Urinary bladder (tissue), 4 donors: ENCODE results near the gene ACAP3. TPM values are rescaled to one million over a fixed set of nuclear protein-coding genes. Genes with fewer than 3 reads are reported as not detected.

Experiments
- DNase-seq: peaks from one replicate; pipeline ENCODE4 v3.0.0-alpha.2; 2015; ENCODE audit errors: extremely low spot score
- H3K27ac ChIP-seq: one replicate; pipeline ENCODE4 v1.5.1; 2013; ENCODE audit warnings: low read depth, mild to moderate bottlenecking, moderate library complexity
- H3K36me3 ChIP-seq: one replicate; pipeline ENCODE4 v1.6.1; 2013; ENCODE audit warnings: mild to moderate bottlenecking, moderate library complexity; ENCODE audit not compliant: insufficient read depth
- H3K4me1 ChIP-seq: one replicate; pipeline ENCODE4 v1.6.1; 2013; ENCODE audit warnings: mild to moderate bottlenecking, moderate library complexity; ENCODE audit not compliant: insufficient read depth
- H3K4me3 ChIP-seq: one replicate; pipeline ENCODE4 v1.5.1; 2013; ENCODE audit warnings: low read depth, low read length
- WGBS: extraction: QIAGEN DNeasy Blood & Tissue Kit; methylation state at CpG from one replicate; pipeline ENCODE4 v1.1.7; 2013; 5-methylcytosine and 5-hydroxymethylcytosine counted together
- polyA plus RNA-seq: library from polyadenylated mRNA; stranded (reverse); fragments of 200-250 nt; gene quantifications from one replicate; pipeline ENCODE4 v1.2.3, GENCODE V29; 2013
- total RNA-seq: library from RNA; depleted of rRNA; stranded (reverse); fragments of >200 nt; gene quantifications from one replicate; pipeline ENCODE4 v1.2.3, GENCODE V29; 2014
- donor health status: healthy with polysubstance abuse.
- donor health status: healthy.

ACAP3 gene
- total and polyA plus RNA-seq, 2 donors, result 40.2 to 51.2 TPM

DNA sequence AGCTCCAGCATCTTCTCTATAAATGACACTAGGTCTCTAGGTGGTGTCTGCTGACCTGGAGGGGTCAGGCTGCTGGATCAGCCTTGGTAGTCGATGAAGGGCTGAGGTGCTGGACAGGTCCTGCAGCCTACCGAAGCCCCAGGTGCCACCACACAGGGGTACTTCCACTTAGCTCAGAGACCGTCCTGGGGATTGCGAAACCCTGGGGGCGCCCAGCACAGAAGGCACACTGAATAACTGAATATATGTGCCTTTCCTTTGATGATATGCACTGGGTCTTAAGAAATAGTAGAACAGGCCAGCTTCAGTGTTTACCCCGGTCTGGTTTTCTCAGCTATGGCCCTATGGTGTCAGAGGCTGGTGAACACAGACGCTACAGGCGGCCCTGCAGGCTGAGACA lies 45.0 kb downstream of the ACAP3 start:
- WGBS, result 91% methylated on average over 8 of the region's 8 CpGs
- Histone ChIP-seq H3K4me1 (no peaks in the 10 kb centered on the region), H3K4me3 (no peak overlapping the region), H3K27ac (no peak overlapping the region), H3K36me3 (peaks cover 2% of the 10 kb centered on the region)
- DNase-seq, result no peak

DNA sequence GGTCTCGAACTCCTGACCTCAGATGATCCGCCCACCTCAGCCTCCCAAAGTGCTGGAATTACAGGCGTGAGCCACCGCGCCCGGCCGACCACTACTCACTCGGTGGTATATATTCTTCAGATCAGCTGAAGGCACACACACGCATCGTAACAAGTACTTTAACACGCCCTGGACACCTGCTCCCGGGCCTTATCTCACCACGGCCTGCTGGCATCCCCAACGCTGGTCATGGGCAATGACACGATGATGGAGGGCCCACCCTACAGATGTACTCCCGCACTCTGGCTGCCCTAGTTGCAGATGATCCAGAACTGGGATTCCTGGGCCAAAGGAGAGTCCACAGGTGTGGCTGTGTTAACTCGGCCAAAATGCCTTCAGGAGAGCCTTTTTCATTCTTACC lies 45.7 kb downstream of the ACAP3 start:
- Histone ChIP-seq H3K4me1 (no peaks in the 10 kb centered on the region), H3K36me3 (peaks cover 2% of the 10 kb centered on the region)
- WGBS, result 97% methylated on average over 17 of the region's 17 CpGs

DNA sequence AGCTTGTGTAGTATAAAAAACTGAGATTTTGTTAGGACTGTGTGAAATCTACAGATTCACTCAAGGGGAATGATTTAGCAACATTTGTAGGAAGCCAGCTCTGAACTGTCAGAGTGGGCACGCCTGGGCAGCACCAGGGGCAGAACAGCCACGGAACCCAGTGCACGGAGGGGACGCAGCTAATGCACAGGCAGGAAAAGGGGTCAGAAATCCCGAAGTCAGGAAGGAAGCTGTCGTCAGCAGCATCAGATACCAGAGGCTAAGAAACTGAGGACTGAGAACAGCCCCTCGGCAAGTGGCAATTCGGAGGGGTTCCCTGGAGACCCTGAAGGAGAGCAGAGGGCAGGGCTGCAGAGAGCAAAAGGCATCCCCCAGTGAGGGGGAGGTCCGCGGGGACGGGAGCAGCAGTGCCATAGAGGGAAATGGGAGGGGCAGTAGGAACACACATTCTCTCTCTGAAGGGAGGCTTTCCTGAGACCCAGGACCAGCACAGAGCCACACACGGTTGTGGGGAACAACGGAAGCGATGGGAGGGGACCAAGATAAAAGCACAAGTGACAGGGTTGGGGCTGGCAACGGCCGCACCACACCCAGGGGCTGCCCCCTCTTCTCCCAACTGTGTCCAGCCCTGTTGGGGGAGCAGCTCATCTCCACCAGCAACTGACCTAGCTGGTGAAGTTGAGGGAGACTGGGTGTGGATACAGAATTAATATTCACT lies 46.7 kb downstream of the ACAP3 start:
- 77% methylated on average over 16 of the region's 16 CpGs for WGBS
- H3K36me3 ChIP-seq, result peaks cover 2% of the 10 kb centered on the region
- H3K4me1 ChIP-seq, result no peaks in the 10 kb centered on the region
- no peak overlapping the region for H3K27ac ChIP-seq
- H3K4me3 ChIP-seq, result no peak overlapping the region
- no peak for DNase-seq

More for the DNA sequence above, 45.7 kb downstream of the ACAP3 start:
- Histone ChIP-seq H3K4me3 (no peak overlapping the region), H3K27ac (no peak overlapping the region)
- no peak for DNase-seq

DNA sequence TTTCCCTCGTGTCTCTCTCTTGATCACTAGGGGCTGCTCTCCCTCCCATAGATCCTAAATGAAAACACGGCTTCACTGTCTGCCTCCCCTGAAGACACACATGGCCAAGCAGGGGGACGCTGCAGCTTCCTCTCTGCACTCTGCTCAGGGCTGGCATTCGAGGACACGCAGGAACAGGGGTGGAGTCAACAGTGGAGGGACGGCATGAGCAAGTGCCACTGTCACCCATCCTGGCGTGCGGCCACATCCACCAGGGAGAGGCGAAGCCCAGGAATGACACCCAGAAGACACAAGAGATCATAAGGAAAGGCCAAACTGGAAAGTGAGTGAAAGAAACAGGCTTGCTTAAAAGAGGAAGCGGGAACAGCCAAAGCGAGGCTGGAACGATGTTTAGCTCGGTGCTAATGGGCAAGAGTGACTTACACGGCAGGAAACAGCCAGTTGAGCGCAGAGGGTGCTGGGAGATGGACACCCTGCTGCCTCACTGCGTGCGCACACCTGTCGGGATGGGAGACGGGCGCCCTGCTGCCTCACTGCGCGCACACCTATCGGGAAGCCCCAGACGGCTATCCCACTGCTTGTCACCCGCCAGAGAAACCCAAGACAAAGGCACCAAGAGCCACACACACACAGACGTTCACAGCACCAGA lies 47.7 kb downstream of the ACAP3 start:
- Histone ChIP-seq H3K36me3 (peaks cover 2% of the 10 kb centered on the region), H3K4me3 (no peak overlapping the region), H3K27ac (no peak overlapping the region), H3K4me1 (no peaks in the 10 kb centered on the region)
- no peak for DNase-seq
- 85% methylated on average over 26 of the region's 26 CpGs for WGBS

DNA sequence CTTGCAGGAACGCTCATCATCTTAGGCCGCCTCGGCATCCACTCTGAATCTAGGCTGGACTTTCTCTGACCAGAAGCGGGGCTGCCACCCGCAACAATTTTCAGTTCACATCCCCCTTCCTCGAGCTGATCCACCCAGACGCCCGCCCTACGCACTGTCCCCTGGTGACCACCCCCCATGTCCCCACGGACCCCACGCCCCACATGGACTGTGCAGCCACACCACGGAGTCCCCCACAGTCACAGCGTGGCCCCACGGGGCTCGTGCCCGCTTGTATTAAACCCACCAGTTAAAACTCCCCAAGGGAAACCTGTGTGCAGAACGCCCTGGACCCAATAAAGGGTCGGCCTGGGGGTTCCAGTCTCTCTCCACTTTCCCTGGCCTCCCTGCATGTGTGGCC lies 48.2 kb downstream of the ACAP3 start:
- H3K4me1 ChIP-seq, result no peaks in the 10 kb centered on the region
- peaks cover 2% of the 10 kb centered on the region for H3K36me3 ChIP-seq
- no peak overlapping the region for H3K4me3 ChIP-seq
- 91% methylated on average over 18 of the region's 18 CpGs for WGBS
- no peak for DNase-seq
- H3K27ac ChIP-seq, result no peak overlapping the region

DNA sequence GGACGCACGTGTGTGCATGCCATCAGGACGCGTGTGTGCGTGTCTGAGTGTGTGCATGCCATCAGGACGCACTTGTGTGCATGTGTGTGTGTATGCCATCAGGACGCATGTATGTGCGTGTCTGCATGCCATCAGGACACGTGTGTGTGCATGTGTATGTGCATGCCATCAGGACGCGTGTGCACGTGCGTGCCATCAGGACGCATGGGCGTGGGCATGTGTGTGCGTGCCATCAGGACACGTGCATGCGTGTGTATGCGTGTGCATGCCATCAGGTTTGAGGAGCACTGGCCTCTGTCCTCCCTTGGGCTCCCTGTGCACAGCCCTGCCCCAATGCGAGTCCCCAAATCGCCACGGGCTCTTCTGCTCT lies 48.6 kb downstream of the ACAP3 start:
- no peak overlapping the region for H3K27ac ChIP-seq
- no peaks in the 10 kb centered on the region for H3K4me1 ChIP-seq
- WGBS, result 96% methylated on average over 22 of the region's 22 CpGs
- H3K36me3 ChIP-seq, result peaks cover 3% of the 10 kb centered on the region
- DNase-seq, result no peak
- H3K4me3 ChIP-seq, result no peak overlapping the region

DNA sequence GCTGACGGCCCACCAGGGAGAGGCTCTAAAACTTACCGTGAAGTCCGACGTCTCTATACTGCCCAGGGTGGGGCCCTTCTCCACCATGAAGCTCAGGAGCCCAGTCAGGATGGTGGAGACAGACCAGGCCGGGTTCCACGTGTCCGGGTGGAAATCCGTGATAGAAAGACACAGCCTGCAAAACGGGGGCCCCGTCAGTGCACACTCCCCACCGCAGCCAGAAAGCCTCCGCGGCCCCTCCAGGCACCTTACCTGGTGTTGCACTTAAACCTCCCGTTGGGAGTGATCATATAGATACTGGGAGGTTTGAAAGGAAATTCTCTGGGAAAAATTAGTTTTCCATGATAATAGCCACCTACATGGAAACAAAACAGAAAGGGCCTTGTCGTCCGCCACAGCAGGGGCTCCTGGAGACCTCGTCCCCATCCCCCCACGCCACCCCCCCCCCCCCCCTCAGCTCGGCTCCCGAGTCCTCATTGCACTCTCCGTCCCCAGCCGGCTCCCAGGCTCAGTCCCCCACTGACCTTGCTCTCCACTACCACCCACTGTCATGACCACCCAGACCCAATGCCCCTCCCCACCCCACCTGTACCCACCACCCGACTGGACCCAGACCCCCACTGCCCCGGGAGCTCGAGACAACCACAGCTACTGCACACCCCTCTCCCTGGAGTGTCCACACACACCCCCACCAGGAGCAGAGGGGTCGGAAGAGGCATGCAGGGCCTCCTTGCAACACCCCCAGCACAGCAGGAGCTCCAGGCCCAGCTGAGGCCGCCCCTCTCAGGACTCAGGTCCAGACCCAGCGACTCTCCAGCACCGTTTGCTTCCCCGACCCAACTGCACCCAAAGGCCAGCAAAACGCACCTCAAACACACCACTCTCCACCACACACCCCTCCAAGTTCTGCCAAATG lies 50.5 kb downstream of the ACAP3 start:
- WGBS, result 93% methylated on average over 31 of the region's 31 CpGs
- DNase-seq, result no peak
- Histone ChIP-seq H3K4me1 (no peaks in the 10 kb centered on the region), H3K36me3 (peaks cover 3% of the 10 kb centered on the region), H3K4me3 (no peak overlapping the region), H3K27ac (no peak overlapping the region)

DNA sequence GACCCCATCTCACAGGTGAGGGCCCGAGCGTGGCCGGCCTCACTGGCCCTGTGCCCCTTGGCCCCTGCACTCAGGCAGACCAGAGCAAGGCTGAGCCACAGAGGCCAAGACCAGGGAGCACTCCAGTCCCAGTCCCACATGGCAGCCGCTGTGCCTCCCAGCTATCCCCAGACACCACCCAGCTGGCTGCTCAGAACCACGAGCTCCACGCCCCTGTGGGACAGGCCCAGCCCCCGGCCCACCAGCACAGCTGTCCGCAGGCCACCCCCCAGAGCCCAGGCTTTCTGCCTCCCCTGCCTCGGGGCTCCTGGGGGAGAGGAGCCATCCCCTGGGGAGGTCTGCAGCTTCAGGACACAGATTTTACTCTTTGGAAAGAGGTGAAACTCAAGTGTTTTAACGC lies 52.1 kb downstream of the ACAP3 start:
- DNase-seq, result no peak
- no peak overlapping the region for H3K27ac ChIP-seq
- H3K4me1 ChIP-seq, result no peaks in the 10 kb centered on the region
- H3K4me3 ChIP-seq, result no peak overlapping the region
- peaks cover 2% of the 10 kb centered on the region for H3K36me3 ChIP-seq
- 90% methylated on average over 10 of the region's 10 CpGs for WGBS

DNA sequence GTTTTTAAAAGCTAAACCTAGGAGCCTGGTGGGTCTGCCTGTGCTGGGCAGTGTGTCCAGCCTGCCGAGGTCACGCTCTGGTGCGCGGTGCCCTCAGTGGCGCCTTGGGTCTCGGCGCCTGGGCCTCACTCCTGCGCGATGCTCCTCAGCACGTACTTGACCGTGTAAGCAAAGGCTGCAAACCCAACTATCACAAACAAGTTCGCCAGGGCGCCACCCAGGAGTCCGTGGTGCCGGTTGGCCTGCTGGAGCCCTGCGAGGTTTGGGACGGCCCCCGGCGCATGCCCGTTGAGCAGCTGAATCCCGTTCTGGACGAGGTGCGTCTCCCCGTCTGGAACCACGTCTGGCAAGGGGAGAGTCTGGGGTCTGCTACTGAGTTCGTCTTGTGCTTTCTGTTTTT lies 52.7 kb downstream of the ACAP3 start:
- DNase-seq, result no peak
- Histone ChIP-seq H3K4me1 (no peaks in the 10 kb centered on the region), H3K27ac (no peak overlapping the region), H3K36me3 (peaks cover 2% of the 10 kb centered on the region), H3K4me3 (no peak overlapping the region)
- 81% methylated on average over 26 of the region's 26 CpGs for WGBS

DNA sequence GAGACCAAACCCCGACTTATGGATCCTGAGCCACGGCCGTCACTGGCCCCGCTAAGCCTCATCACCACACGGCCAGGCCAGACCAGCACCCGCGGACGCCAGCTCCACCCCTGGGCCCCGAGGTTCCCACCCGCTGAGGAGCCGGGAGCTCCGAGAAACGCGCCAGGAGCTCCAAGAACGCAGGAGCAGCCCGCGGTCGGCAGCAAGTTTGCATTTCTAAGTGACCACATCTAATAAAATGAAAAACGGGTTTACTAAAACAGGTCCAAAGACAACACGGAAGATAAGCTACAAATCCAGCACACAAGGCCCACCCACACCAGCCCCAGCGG lies 53.1 kb downstream of the ACAP3 start:
- no peak overlapping the region for H3K4me3 ChIP-seq
- no peak for DNase-seq
- H3K4me1 ChIP-seq, result no peaks in the 10 kb centered on the region
- 70% methylated on average over 21 of the region's 21 CpGs for WGBS
- H3K36me3 ChIP-seq, result peaks cover 2% of the 10 kb centered on the region
- no peak overlapping the region for H3K27ac ChIP-seq

DNA sequence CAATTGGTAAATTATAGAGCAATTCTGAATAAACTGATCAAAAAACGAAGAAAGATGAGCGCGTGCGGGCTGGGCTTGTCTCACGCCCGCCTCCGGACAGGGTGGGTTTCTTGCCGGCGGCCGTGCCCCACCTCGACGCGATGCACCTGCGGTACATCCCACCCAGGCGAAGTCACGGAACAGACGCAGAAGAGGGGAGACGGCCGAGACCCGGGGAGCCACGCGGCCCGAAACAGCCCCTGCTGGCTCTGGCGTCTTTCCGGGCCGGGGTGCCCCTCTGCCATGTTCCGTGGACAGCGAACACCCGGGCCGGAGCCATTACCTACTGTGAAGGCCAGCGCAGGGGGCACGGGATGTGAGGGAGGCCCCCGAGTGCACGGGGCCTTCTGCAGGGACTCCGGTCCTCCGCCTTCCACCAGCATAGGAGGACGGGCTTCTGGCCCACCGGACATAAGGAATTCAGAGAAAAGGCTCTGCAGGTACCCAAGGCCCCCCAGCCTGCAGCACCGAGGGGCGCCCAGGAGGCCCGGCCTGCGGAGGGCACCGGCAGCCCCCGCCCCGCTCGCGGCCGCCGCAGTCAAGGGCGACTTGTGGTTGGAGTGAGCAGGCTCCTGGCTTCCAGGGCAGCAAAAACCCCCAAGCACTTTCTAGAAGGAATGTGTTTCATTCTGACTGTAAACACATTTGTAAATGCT lies 53.6 kb downstream of the ACAP3 start:
- no peak for DNase-seq
- H3K36me3 ChIP-seq, result peaks cover 2% of the 10 kb centered on the region
- WGBS, result 91% methylated on average over 50 of the region's 50 CpGs
- H3K27ac ChIP-seq, result no peak overlapping the region
- no peak overlapping the region for H3K4me3 ChIP-seq
- no peaks in the 10 kb centered on the region for H3K4me1 ChIP-seq

DNA sequence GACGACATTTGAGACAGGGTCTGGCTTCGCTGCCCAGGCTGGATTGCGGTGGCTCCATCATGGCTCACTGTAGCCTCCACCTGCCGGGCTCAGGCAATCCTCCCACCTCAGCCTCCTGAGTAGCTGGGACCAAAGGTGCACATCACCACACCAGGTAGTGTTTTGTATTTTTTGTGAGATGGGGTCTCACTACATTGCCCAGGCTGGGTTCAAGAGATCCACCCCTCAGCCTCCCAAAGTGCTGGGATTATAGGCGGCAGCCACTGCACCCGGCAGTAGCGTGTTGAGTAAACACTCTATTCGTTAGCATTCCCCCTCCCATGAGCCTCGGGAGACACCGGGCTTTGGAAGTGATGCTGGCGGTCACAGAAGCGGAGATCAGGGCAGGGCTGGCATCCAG lies 54.4 kb downstream of the ACAP3 start:
- Histone ChIP-seq H3K4me1 (no peaks in the 10 kb centered on the region), H3K27ac (no peak overlapping the region), H3K4me3 (no peak overlapping the region), H3K36me3 (peaks cover 2% of the 10 kb centered on the region)
- 91% methylated on average over 12 of the region's 12 CpGs for WGBS
- DNase-seq, result no peak

DNA sequence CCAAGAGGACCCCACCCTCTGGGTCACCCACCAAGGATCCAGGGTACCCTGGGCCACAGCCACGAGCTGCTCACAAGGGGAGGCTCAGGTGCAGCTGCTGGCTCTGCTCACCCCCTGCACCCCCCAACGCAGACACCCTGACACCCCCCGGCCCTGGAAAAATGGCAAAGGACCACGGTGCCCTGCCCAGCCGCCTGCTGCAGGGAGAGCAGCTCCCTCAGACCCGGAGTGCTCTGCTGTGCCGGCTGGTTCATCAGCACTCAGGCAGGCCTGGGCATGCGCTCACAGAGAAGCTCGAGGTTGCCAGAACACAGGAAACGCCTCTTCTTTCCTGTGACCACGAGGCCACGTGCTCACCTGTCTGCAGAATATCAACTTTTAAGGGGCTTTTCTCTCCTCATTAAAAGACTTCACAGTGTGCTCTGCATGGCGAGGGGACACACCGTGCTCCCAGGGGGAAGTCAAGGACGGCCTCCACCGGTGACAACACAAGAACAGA lies 56.9 kb downstream of the ACAP3 start:
- DNase-seq, result no peak
- Histone ChIP-seq H3K36me3 (peaks cover 2% of the 10 kb centered on the region), H3K27ac (no peak overlapping the region), H3K4me1 (no peaks in the 10 kb centered on the region), H3K4me3 (no peak overlapping the region)
- WGBS, result 81% methylated on average over 16 of the region's 16 CpGs
